Sigmoid colon (tissue), 7 donors: ENCODE results near the gene SMAD6. TPM values are rescaled to one million over a fixed set of nuclear protein-coding genes. Genes with fewer than 3 reads are reported as not detected.

Experiments
- DNase-seq: peaks from one replicate; pipeline ENCODE4 v3.0.0-alpha.2; 2019
- H3K27ac ChIP-seq, 4 donors: fragments of 200-600 bp; sonication (generic); one replicate each; pipeline ENCODE4 v1.5.1; 2016 to 2019; ENCODE audit warnings: mild to moderate bottlenecking in 1 of 4
- H3K27me3 ChIP-seq, 3 donors: fragments of 200-600 bp; sonication (generic); one replicate each; pipeline ENCODE4 v1.5.1; 2019; ENCODE audit warnings: mild to moderate bottlenecking in 1 of 3
- H3K36me3 ChIP-seq, 4 donors: fragments of 200-600 bp; sonication (generic); one replicate each; pipeline ENCODE4 v1.5.1; 2016 to 2019
- H3K4me1 ChIP-seq, 4 donors: fragments of 200-600 bp; sonication (generic); one replicate each; pipeline ENCODE4 v1.5.1; 2017 to 2019
- H3K4me3 ChIP-seq, 4 donors: fragments of 200-600 bp; sonication (generic); one replicate each; pipeline ENCODE4 v1.5.1; 2017 to 2019; ENCODE audit warnings: mild to moderate bottlenecking in 2 of 4, moderate library complexity in 1 of 4
- H3K9me3 ChIP-seq, 4 donors: fragments of 200-600 bp in 3 of 4; sonication (generic) in 3 of 4; one replicate each; pipeline versions ENCODE4 v1.5.1 to v1.6.1; 2013 to 2019
- CTCF ChIP-seq, 4 experiments: fragments of 450-650 bp in 3 of 4; fragments of 200-600 bp in 1 of 4; IDR thresholded peaks; one replicate each; pipeline ENCODE4 v1.5.1; 2016 to 2019; ENCODE audit warnings: antibody characterized with exemption in 4 of 4, mild to moderate bottlenecking in 3 of 4, moderate library complexity in 2 of 4
- EP300 ChIP-seq, 4 donors: sonication (generic); formaldehyde crosslinking; IDR thresholded peaks; one replicate each; pipeline ENCODE4 v1.6.1; 2017; ENCODE audit warnings: antibody characterized with exemption in 4 of 4
- POLR2A ChIP-seq, 2 donors: fragments of 450-650 bp; IDR thresholded peaks; one replicate each; pipeline ENCODE4 v1.6.1; 2016; ENCODE audit warnings: antibody characterized with exemption in 2 of 2, mild to moderate bottlenecking in 2 of 2, moderate library complexity in 2 of 2
- POLR2AphosphoS5 ChIP-seq, 4 donors: sonication (generic); formaldehyde crosslinking; IDR thresholded peaks; one replicate each; pipeline ENCODE4 v1.6.1; 2017; ENCODE audit warnings: antibody characterized with exemption in 4 of 4
- WGBS, 2 donors: extraction: QIAGEN DNeasy Blood & Tissue Kit; methylation state at CpG; one replicate each; pipeline ENCODE4 v1.1.7; 2013; 5-methylcytosine and 5-hydroxymethylcytosine counted together
- intact Hi-C: fragments of 100-400 bp; cut with DNase I; formaldehyde crosslinking; loops from one replicate; pipeline ENCODE4 v1.15.1; 2023
- polyA plus RNA-seq, 3 donors: library from polyadenylated mRNA; stranded (reverse); fragments of 200-250 nt; gene quantifications; one replicate each; pipeline ENCODE4 v1.2.3, GENCODE V29; 2013
- total RNA-seq, 4 donors: library from RNA; depleted of rRNA; stranded (reverse); fragments of >200 nt; gene quantifications; one replicate each; pipeline ENCODE4 v1.1.0, GENCODE V29; 2016
- donor health status: healthy with polysubstance abuse.
- donor health status: Bipolar disorder and iron deficiency.
- donor health status: healthy.

SMAD6 gene
- total and polyA plus RNA-seq, 7 donors, result 1.8 to 9.2 (median 5.7) TPM

- H3K9me3 ChIP-seq, result no peaks in the 10 kb centered on the region
- H3K36me3 ChIP-seq, result no peaks in the 10 kb centered on the region
- TF ChIP-seq POLR2A (IDR thresholded peaks at IDR 0.05), result no peak
- no peak for TF ChIP-seq CTCF (IDR thresholded peaks at IDR 0.05)
- no peak for TF ChIP-seq POLR2AphosphoS5 (IDR thresholded peaks at IDR 0.05)
- TF ChIP-seq EP300 (IDR thresholded peaks at IDR 0.05), result no peak
- H3K27ac ChIP-seq, result no peak overlapping the region
- no peak overlapping the region for H3K4me3 ChIP-seq
- DNase-seq, result no peak
- 89 to 95% methylated on average over 5 of the region's 5 CpGs for WGBS, 2 donors
- intact Hi-C loops, result no loop called here
- no peaks in the 10 kb centered on the region for H3K27me3 ChIP-seq
- H3K4me1 ChIP-seq, result peaks cover 0 to 16% (median 10%) of the 10 kb centered on the region in 4 donors
These were observed 81.3 kb downstream of the SMAD6 start for GRCh38 chr15:66783314-66783713.

DNA sequence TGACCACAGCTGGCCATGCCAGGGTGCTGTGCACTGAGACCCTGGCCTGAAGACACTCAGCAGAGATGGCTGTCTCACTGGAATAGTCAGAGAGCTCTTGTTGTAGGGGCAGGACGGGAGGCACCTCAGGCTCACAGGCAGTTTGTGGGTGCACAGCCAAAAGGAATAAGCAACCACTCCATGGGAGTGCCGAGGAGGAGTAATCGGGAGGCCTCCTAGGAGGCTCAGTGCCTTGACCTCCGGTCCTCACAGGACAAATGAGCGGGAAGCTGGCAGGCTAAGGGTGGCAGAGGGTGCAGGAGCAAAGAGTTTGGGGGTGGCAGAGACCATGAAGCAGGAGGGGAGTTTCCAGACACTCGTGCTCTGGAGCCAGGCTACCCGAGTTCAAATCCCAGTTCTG, 81.7 kb downstream of the SMAD6 start:
- no peak overlapping the region for H3K27ac ChIP-seq
- 91 to 93% methylated on average over 7 of the region's 7 CpGs for WGBS, 2 donors
- no peaks in the 10 kb centered on the region for H3K9me3 ChIP-seq
- peaks cover 0 to 17% (median 10%) of the 10 kb centered on the region in 4 donors for H3K4me1 ChIP-seq
- no peaks in the 10 kb centered on the region for H3K27me3 ChIP-seq
- no peak for DNase-seq
- TF ChIP-seq CTCF (IDR thresholded peaks at IDR 0.05), result no peak
- no peak for TF ChIP-seq POLR2A (IDR thresholded peaks at IDR 0.05)
- TF ChIP-seq EP300 (IDR thresholded peaks at IDR 0.05), result no peak
- no peak for TF ChIP-seq POLR2AphosphoS5 (IDR thresholded peaks at IDR 0.05)
- no peaks in the 10 kb centered on the region for H3K36me3 ChIP-seq
- H3K4me3 ChIP-seq, result no peak overlapping the region
- intact Hi-C loops, result no loop called here

DNA sequence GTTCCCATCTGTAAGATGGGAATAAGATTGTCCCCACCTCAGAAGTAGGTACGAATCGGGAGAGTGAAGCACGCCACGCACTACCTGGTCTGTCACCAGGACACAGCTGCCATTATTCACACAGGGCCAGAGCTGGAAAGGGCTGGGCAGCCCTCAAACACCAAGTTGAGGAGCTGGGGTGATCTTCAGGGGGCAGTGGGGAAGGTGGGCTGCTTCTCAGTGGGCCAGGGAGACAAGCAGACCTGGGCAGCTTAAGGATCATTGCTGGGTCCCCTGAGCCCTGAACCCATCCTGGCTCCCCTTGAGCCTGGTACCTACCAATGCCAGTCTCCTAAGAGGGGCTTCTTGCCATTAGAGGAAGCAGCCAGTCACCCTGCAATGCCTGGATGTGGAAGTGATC, 82.1 kb downstream of the SMAD6 start:
- H3K9me3 ChIP-seq, result no peaks in the 10 kb centered on the region
- DNase-seq, result no peak
- peaks cover 0 to 19% (median 11%) of the 10 kb centered on the region in 4 donors for H3K4me1 ChIP-seq
- intact Hi-C loops, result no loop called here
- 97 to 99% methylated on average over 4 of the region's 4 CpGs for WGBS, 2 donors
- H3K27me3 ChIP-seq, result no peaks in the 10 kb centered on the region
- no peaks in the 10 kb centered on the region for H3K36me3 ChIP-seq
- no peak overlapping the region for H3K27ac ChIP-seq
- no peak overlapping the region for H3K4me3 ChIP-seq
- TF ChIP-seq POLR2A (IDR thresholded peaks at IDR 0.05), result no peak
- TF ChIP-seq CTCF (IDR thresholded peaks at IDR 0.05), result no peak
- no peak for TF ChIP-seq POLR2AphosphoS5 (IDR thresholded peaks at IDR 0.05)
- TF ChIP-seq EP300 (IDR thresholded peaks at IDR 0.05), result no peak

DNA sequence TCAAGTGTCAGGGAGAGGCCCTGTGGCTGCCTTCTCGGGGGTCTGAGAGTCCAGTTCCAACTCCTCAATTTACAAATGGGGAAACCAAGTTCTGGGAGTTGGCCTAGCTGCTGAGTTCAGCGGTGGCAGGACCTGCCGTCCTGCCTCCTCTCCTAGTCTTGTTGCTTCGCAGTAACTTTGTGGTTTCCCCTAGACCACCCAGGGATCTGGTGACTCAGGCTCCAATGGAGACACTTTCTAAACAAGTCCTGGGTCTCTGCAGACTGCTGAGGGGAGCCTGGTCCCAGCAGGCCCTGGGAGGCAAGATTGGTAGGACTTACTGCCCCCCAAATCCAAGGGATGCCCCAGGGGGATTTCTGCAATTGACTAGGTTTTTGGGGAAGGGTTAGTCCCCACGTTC, 83.6 kb downstream of the SMAD6 start:
- WGBS, 2 donors, result 78 to 81% methylated on average over 5 of the region's 5 CpGs
- no peaks in the 10 kb centered on the region for H3K9me3 ChIP-seq
- intact Hi-C loops, result no loop called here

More for the DNA sequence above, 83.6 kb downstream of the SMAD6 start:
- TF ChIP-seq CTCF (IDR thresholded peaks at IDR 0.05) (no peak), POLR2A (IDR thresholded peaks at IDR 0.05) (no peak), EP300 (IDR thresholded peaks at IDR 0.05) (no peak), POLR2AphosphoS5 (IDR thresholded peaks at IDR 0.05) (no peak)
- H3K4me1 ChIP-seq, result peaks cover 0 to 26% (median 19%) of the 10 kb centered on the region in 4 donors
- H3K4me3 ChIP-seq, result no peak overlapping the region
- DNase-seq, result no peak
- H3K27me3 ChIP-seq, result no peaks in the 10 kb centered on the region
- no peaks in the 10 kb centered on the region for H3K36me3 ChIP-seq
- H3K27ac ChIP-seq, result no peak overlapping the region
